ENCODE measurements around the gene ACHE.

GRCh38 chr7:100865372-100865911 is 30.2 kb downstream of the ACHE start:
- TF ChIP-seq CTCF (IDR thresholded peaks at IDR 0.05) (no peak), POLR2A (IDR thresholded peaks at IDR 0.05) (no peak)

Data from testis (tissue), 2 donors.